Spleen (tissue), 7 donors: Measurements from ENCODE around the gene PGP.

Experiments
- POLR2AphosphoS5 ChIP-seq, 3 donors: sonication (generic); formaldehyde crosslinking; IDR thresholded peaks; one replicate each; pipeline ENCODE4 v1.5.1; 2017; ENCODE audit warnings: antibody characterized with exemption in 3 of 3
- TF ChIP-seq, protein P1 (sequence below), 11 experiments: fragments of 200-600 bp in 7 of 11; fragments of 450-650 bp in 4 of 11; sonication (generic) in 4 of 11; IDR thresholded peaks in 8 of 11; conservative IDR thresholded peaks in 3 of 11; 1 replicate in 7 of 11; 2 replicates in 4 of 11; pipeline versions ENCODE4 v1.4.0 to v1.8.0; 2016 to 2021; ENCODE audit warnings: antibody characterized with exemption in 11 of 11, inconsistent platforms in 4 of 11, mild to moderate bottlenecking in 1 of 11
- donor health status: DM: no; HTN: no; CAD: no; lungs with moderate emphysema.
- donor health status: DM: no; HTN: no; CAD: no.
- donor health status: DM: no; HTN: no; CAD: no.

DNA sequence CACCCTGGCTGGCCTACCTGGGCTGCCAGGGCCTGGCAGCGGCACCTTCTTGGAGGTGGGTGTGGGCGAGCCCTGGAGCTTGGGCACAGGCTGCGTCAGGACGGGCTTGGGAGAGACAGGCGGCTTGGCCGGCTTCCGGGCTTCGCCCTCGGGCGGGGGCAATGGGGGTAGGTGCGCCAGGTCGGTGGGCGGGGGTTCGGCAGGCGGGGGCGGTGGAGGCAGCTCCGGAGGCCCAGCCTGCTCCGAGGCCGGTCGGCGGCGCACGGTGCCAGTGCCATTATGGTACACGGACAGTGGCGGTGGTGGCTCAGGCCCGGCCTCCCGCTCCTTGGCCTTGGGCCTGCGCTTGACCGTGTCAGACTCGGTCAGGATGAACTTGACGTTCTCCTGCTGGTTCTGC, 35.1 kb downstream of the PGP start:
- TF ChIP-seq, protein P1, sequence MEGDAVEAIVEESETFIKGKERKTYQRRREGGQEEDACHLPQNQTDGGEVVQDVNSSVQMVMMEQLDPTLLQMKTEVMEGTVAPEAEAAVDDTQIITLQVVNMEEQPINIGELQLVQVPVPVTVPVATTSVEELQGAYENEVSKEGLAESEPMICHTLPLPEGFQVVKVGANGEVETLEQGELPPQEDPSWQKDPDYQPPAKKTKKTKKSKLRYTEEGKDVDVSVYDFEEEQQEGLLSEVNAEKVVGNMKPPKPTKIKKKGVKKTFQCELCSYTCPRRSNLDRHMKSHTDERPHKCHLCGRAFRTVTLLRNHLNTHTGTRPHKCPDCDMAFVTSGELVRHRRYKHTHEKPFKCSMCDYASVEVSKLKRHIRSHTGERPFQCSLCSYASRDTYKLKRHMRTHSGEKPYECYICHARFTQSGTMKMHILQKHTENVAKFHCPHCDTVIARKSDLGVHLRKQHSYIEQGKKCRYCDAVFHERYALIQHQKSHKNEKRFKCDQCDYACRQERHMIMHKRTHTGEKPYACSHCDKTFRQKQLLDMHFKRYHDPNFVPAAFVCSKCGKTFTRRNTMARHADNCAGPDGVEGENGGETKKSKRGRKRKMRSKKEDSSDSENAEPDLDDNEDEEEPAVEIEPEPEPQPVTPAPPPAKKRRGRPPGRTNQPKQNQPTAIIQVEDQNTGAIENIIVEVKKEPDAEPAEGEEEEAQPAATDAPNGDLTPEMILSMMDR (IDR thresholded peaks at IDR 0.05 in 8 of 11, conservative IDR thresholded peaks at IDR 0.05 in 3 of 11) = no peak
- TF ChIP-seq POLR2AphosphoS5 (IDR thresholded peaks at IDR 0.05) = peak in 1 of 3 donors; percentile 6
